Activated CD8-positive, alpha-beta memory T cell treated with anti-CD3 and anti-CD28 coated beads, Interleukin-2, amount 50 U/mL, for 4 hours (primary cell): ENCODE measurements around the gene G2E3.
"Not testable (repeated sequence)": the region's sequence is repeated elsewhere in the genome, so short reads cannot be mapped to it uniquely, and the experiment has no call there.

Source experiments
- DNase-seq: peaks from one replicate; pipeline ENCODE4 v3.0.0-alpha.2; 2020

Gene G2E3

GRCh38 chr14:30564235-30564867 lies 5.4 kb downstream of the G2E3 start:
- no peak for DNase-seq

- DNase-seq, result no peak
Observed at GRCh38 chr14:30564868-30565248, 5.9 kb downstream of the G2E3 start.

- no peak for DNase-seq
Observed at GRCh38 chr14:30569216-30569902, 10.4 kb downstream of the G2E3 start.

- DNase-seq, result no peak
Observed at GRCh38 chr14:30569903-30570226, 10.9 kb downstream of the G2E3 start.

GRCh38 chr14:30572237-30572636 lies 13.3 kb downstream of the G2E3 start:
- no peak for DNase-seq

- DNase-seq, result no peak
Observed at GRCh38 chr14:30572771-30573170, 13.8 kb downstream of the G2E3 start.

GRCh38 chr14:30573226-30573814 lies 14.4 kb downstream of the G2E3 start:
- no peak for DNase-seq

GRCh38 chr14:30573966-30574365 lies 15.0 kb downstream of the G2E3 start:
- no peak for DNase-seq

GRCh38 chr14:30574777-30575176 lies 15.8 kb downstream of the G2E3 start:
- DNase-seq, result not testable (repeated sequence)

- DNase-seq, result not testable (repeated sequence)
Observed at GRCh38 chr14:30576333-30576732, 17.4 kb downstream of the G2E3 start.

GRCh38 chr14:30580616-30581282 lies 21.8 kb downstream of the G2E3 start:
- no peak for DNase-seq

GRCh38 chr14:30581283-30581625 lies 22.3 kb downstream of the G2E3 start:
- DNase-seq, result no peak

GRCh38 chr14:30582376-30582775 lies 23.4 kb downstream of the G2E3 start:
- DNase-seq, result no peak

GRCh38 chr14:30584058-30584630 lies 25.2 kb downstream of the G2E3 start:
- DNase-seq, result no peak

- DNase-seq, result no peak
Observed at GRCh38 chr14:30585204-30585603, 26.2 kb downstream of the G2E3 start.

- no peak for DNase-seq
Observed at GRCh38 chr14:30587141-30587540, 28.2 kb downstream of the G2E3 start.

GRCh38 chr14:30588873-30589272 lies 29.9 kb downstream of the G2E3 start:
- no peak for DNase-seq

GRCh38 chr14:30596935-30597334 lies 38.0 kb downstream of the G2E3 start:
- no peak for DNase-seq

GRCh38 chr14:30597504-30597903 lies 38.5 kb downstream of the G2E3 start:
- no peak for DNase-seq

GRCh38 chr14:30600922-30601918 lies 42.3 kb downstream of the G2E3 start:
- DNase-seq, result no peak

- DNase-seq, result no peak
Observed at GRCh38 chr14:30603402-30603801, 44.4 kb downstream of the G2E3 start.

GRCh38 chr14:30604696-30605095 lies 45.7 kb downstream of the G2E3 start:
- not testable (repeated sequence) for DNase-seq
